OCI-LY3 (cell line): Measurements from ENCODE around the gene QSOX2.

Experiments
- H2AFZ ChIP-seq: fragments of 200-600, 300-600 bp; shearing (Covaris generic); 2 replicates; pipeline ENCODE4 v1.6.0; 2014; ENCODE audit warnings: antibody characterized with exemption, low read depth, low read length
- H3K27ac ChIP-seq: fragments of 200-600, 300-600 bp; sonication (generic); 2 replicates; pipeline ENCODE4 v1.5.1; 2014; ENCODE audit warnings: mild to moderate bottlenecking, low read length, moderate library complexity, mixed read lengths
- H3K27me3 ChIP-seq: fragments of 200-600, 300-600 bp; sonication (generic); 2 replicates; pipeline ENCODE4 v1.6.1; 2014; ENCODE audit warnings: low read depth, low read length, mixed read lengths
- H3K36me3 ChIP-seq: fragments of 200-600, 300-600 bp; sonication (generic); replicated peaks from 2 replicates; pipeline ENCODE3; 2014; ENCODE audit warnings: low read depth, low read length, mixed read lengths
- H3K4me1 ChIP-seq: fragments of 300-600, 200-600 bp; sonication (generic); 2 replicates; pipeline ENCODE4 v1.6.1; 2014; ENCODE audit warnings: low read length, mixed read lengths
- H3K4me2 ChIP-seq: fragments of 200-600, 300-600 bp; sonication (generic); 2 replicates; pipeline ENCODE4 v1.6.1; 2014; ENCODE audit warnings: low read length, mixed read lengths
- H3K4me3 ChIP-seq: fragments of 300-600, 200-600 bp; sonication (generic); 2 replicates; pipeline ENCODE4 v1.5.1; 2014; ENCODE audit warnings: antibody characterized with exemption, mild to moderate bottlenecking, low read length, moderate library complexity
- H3K79me2 ChIP-seq: fragments of 300-600, 200-600 bp; shearing (Covaris generic); 2 replicates; pipeline ENCODE4 v1.6.1; 2014; ENCODE audit warnings: mild to moderate bottlenecking, low read length, mixed read lengths
- H3K9ac ChIP-seq: fragments of 300-600, 200-600 bp; shearing (Covaris generic); 2 replicates; pipeline ENCODE4 v1.6.0; 2014; ENCODE audit warnings: mild to moderate bottlenecking, low read length, moderate library complexity
- H3K9me3 ChIP-seq: fragments of 200-600, 300-600 bp; shearing (Covaris generic); 2 replicates; pipeline ENCODE4 v1.6.1; 2014; ENCODE audit warnings: low read length, mixed read lengths; ENCODE audit not compliant: insufficient read depth
- H4K20me1 ChIP-seq: fragments of 200-600, 300-600 bp; sonication (generic); 2 replicates; pipeline ENCODE4 v1.6.1; 2016; ENCODE audit warnings: low read length, mixed read lengths; ENCODE audit not compliant: insufficient read depth
- CTCF ChIP-seq: fragments of 200-600, 300-600 bp; sonication (generic); IDR thresholded peaks from 2 replicates; pipeline ENCODE4 v1.5.1; 2014; ENCODE audit warnings: antibody characterized with exemption, low read length, low read depth
- EZH2phosphoT487 ChIP-seq: fragments of 200-600 bp; shearing (Covaris generic); IDR thresholded peaks from 2 replicates; pipeline ENCODE4 v1.6.1; 2018; ENCODE audit warnings: antibody characterized with exemption, mixed run types, low read depth

QSOX2 gene

DNA sequence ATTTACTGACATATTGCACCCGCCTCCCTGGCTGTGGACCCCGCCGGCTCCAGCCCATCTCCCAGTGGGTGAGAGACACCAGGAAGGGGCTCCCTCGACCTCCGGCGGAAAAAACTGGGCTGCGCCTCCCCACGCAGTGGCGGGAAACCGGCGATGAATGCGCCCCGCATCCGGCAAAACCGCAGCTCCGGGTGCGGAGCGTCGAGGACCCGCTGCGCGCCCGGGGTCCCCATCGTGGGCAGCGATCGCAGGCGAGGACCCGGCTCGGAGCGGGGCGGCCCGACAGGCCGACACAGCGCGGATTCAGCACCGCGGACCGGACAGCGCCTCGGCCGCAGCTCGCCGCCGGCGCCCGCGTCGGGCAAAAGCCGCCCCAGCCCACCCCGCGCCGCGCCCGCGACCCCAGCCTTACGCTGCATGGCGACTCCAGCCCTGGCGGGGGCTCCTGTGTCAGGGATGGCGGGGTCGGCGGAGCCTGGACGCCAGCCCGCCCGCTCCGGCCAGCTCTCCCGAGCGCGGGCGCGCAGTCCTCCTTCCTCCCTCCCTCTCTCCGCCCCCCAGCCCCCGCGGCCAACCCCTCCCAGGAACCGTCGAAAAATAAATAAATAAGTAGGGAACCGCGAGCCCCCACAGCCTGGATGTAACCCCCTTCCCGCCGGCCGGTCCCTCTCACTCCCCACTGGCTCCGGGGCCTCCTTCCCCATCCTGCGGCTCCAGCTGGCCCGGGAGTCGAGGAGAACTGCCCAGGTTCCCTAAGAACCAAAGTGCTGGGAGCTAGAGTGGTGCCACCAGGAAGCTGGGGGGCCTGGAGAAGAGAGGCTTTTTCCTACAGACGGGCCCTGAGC is 43.8 kb downstream of the QSOX2 start:
- H3K4me1 ChIP-seq: no peaks in the 10 kb centered on the region
- H4K20me1 ChIP-seq: peaks cover 5% of the 10 kb centered on the region; the same call in 1 of the 2 replicates
- H3K27ac ChIP-seq: no peak overlapping the region
- H3K4me2 ChIP-seq: no peak overlapping the region
- TF ChIP-seq CTCF (no peak), EZH2phosphoT487 (no peak)
- no peak overlapping the region for H2AFZ ChIP-seq
- no peak overlapping the region for H3K9ac ChIP-seq
- H3K4me3 ChIP-seq: no peak overlapping the region
- H3K27me3 ChIP-seq: peaks cover 2% of the 10 kb centered on the region
- no peaks in the 10 kb centered on the region for H3K9me3 ChIP-seq
- peaks cover 5% of the 10 kb centered on the region for H3K36me3 ChIP-seq
- no peaks in the 10 kb centered on the region for H3K79me2 ChIP-seq

GRCh38 chr9:136201174-136201573 is 44.4 kb downstream of the QSOX2 start:
- Histone ChIP-seq H3K27ac (no peak overlapping the region), H3K9me3 (no peaks in the 10 kb centered on the region), H3K4me3 (no peak overlapping the region), H4K20me1 (peaks cover 4% of the 10 kb centered on the region; the same call in 1 of the 2 replicates), H3K4me2 (no peak overlapping the region), H3K4me1 (no peaks in the 10 kb centered on the region), H3K79me2 (no peaks in the 10 kb centered on the region), H3K9ac (no peak overlapping the region), H2AFZ (no peak overlapping the region), H3K27me3 (peaks cover 9% of the 10 kb centered on the region), H3K36me3 (peaks cover 5% of the 10 kb centered on the region)
- TF ChIP-seq EZH2phosphoT487 (no peak), CTCF (no peak)

DNA sequence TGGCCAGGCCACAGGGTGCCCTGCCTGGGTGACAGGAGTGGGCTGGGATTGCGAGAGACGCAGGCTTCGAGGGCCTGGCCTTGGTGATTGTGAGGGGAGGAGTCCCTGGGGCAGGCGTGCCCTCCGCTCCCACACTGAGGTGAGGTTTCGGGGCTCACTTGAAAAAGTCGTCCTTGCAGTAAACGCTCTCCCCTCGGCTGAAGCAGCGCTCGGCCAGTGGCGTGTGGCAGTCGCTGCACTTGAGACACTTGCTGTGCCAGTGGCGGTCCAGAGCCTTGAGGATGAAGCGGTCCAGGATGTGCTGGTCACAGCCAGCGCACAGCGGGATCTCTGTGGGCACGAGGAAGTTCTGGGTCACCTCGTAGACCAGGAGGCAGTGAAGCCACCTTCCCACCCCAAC is 45.2 kb downstream of the QSOX2 start:
- no peak overlapping the region for H3K4me3 ChIP-seq
- no peak overlapping the region for H3K9ac ChIP-seq
- peaks cover 2% of the 10 kb centered on the region for H3K36me3 ChIP-seq
- TF ChIP-seq CTCF: no peak
- TF ChIP-seq EZH2phosphoT487: no peak
- H3K79me2 ChIP-seq: no peaks in the 10 kb centered on the region
- H3K4me2 ChIP-seq: no peak overlapping the region
- H2AFZ ChIP-seq: no peak overlapping the region
- peaks cover 13% of the 10 kb centered on the region for H3K27me3 ChIP-seq
- H3K9me3 ChIP-seq: no peaks in the 10 kb centered on the region
- no peaks in the 10 kb centered on the region for H3K4me1 ChIP-seq
- H3K27ac ChIP-seq: no peak overlapping the region
- peaks cover 4% of the 10 kb centered on the region; the same call in 1 of the 2 replicates for H4K20me1 ChIP-seq

- Histone ChIP-seq H3K79me2 (no peaks in the 10 kb centered on the region), H3K4me2 (no peak overlapping the region), H3K4me1 (no peaks in the 10 kb centered on the region), H3K27ac (no peak overlapping the region), H3K9ac (no peak overlapping the region), H3K4me3 (no peak overlapping the region), H4K20me1 (peaks cover 4% of the 10 kb centered on the region; the same call in 1 of the 2 replicates), H2AFZ (no peak overlapping the region), H3K27me3 (peaks cover 13% of the 10 kb centered on the region), H3K9me3 (no peaks in the 10 kb centered on the region), H3K36me3 (no peaks in the 10 kb centered on the region)
- TF ChIP-seq EZH2phosphoT487 (no peak), CTCF (no peak)
These were observed 46.0 kb downstream of the QSOX2 start for GRCh38 chr9:136199391-136200288.
